Mesenchymal stem cell (in vitro differentiated cells and primary cell): ENCODE measurements around the gene FTL.

Source experiments
- DNase-seq: peaks from one replicate; pipeline ENCODE4 v3.0.0-alpha.2; 2013
- H2AFZ ChIP-seq: one replicate; pipeline ENCODE4 v1.6.1; 2013; ENCODE audit warnings: low read depth, mild to moderate bottlenecking, control low read depth, inconsistent platforms, low read length, moderate library complexity
- H2AK5ac ChIP-seq: 2 replicates; pipeline ENCODE4 v1.6.1; 2013; ENCODE audit warnings: low read length, moderate library complexity, mild to moderate bottlenecking, inconsistent platforms; ENCODE audit not compliant: severe bottlenecking
- H2BK120ac ChIP-seq: one replicate; pipeline ENCODE4 v1.6.1; 2013; ENCODE audit warnings: low read depth, mild to moderate bottlenecking, inconsistent platforms, low read length, moderate library complexity
- H2BK12ac ChIP-seq, 2 experiments: one replicate each; pipeline ENCODE4 v1.6.1; 2013; ENCODE audit warnings: inconsistent platforms in 2 of 2, low read length in 2 of 2, mild to moderate bottlenecking in 2 of 2, moderate library complexity in 2 of 2, control low read depth in 1 of 2
- H2BK15ac ChIP-seq: one replicate; pipeline ENCODE4 v1.6.1; 2013; ENCODE audit warnings: mild to moderate bottlenecking, low read depth, inconsistent platforms; ENCODE audit not compliant: poor library complexity, severe bottlenecking
- H2BK5ac ChIP-seq: 2 replicates; pipeline ENCODE4 v1.6.1; 2013; ENCODE audit warnings: low read depth, mild to moderate bottlenecking, low read length, control low read depth, inconsistent platforms; ENCODE audit not compliant: poor library complexity, severe bottlenecking
- H3K14ac ChIP-seq, 2 experiments: one replicate each; pipeline ENCODE4 v1.6.1; 2013; ENCODE audit warnings: inconsistent platforms in 2 of 2, low read length in 2 of 2, control low read depth in 1 of 2, mild to moderate bottlenecking in 1 of 2, moderate library complexity in 1 of 2
- H3K18ac ChIP-seq, 2 experiments: one replicate each; pipeline ENCODE4 v1.6.1; 2013; ENCODE audit warnings: inconsistent platforms in 2 of 2, low read length in 2 of 2, control low read depth in 1 of 2, low read depth in 1 of 2, mild to moderate bottlenecking in 1 of 2
- H3K23ac ChIP-seq, 2 experiments: one replicate each; pipeline ENCODE4 v1.6.1; 2013; ENCODE audit warnings: inconsistent platforms in 2 of 2, low read length in 2 of 2, mild to moderate bottlenecking in 2 of 2, moderate library complexity in 2 of 2, control low read depth in 1 of 2
- H3K27ac ChIP-seq: 2 replicates; pipeline ENCODE4 v1.5.1; 2013; ENCODE audit warnings: mild to moderate bottlenecking, moderate library complexity, low read length, control low read depth, inconsistent platforms; ENCODE audit not compliant: poor library complexity, severe bottlenecking
- H3K27me3 ChIP-seq, 2 experiments: 2 replicates each; pipeline versions ENCODE4 v1.6.1 to v1.7.0; 2013; ENCODE audit warnings: low read length in 2 of 2, mild to moderate bottlenecking in 2 of 2, moderate library complexity in 2 of 2, control low read depth in 1 of 2, inconsistent platforms in 1 of 2; ENCODE audit not compliant: control insufficient read depth in 1 of 2, insufficient read depth in 1 of 2
- H3K36me3 ChIP-seq, 2 experiments: 2 replicates each; pipeline versions ENCODE4 v1.6.1 to v1.7.0; 2013; ENCODE audit warnings: low read length in 2 of 2, control low read depth in 1 of 2, inconsistent platforms in 1 of 2, low read depth in 1 of 2, mild to moderate bottlenecking in 1 of 2; ENCODE audit not compliant: insufficient read depth in 2 of 2, control insufficient read depth in 1 of 2
- H3K4ac ChIP-seq, 2 experiments: one replicate each; pipeline ENCODE4 v1.6.1; 2013; ENCODE audit warnings: inconsistent platforms in 2 of 2, low read length in 2 of 2, mild to moderate bottlenecking in 2 of 2, moderate library complexity in 2 of 2, control low read depth in 1 of 2, low read depth in 1 of 2
- H3K4me1 ChIP-seq: 2 replicates; pipeline ENCODE4 v1.6.1; 2013; ENCODE audit warnings: low read depth, low read length, control low read depth; ENCODE audit not compliant: control insufficient read depth, insufficient read depth
- H3K4me2 ChIP-seq: 2 replicates; pipeline ENCODE4 v1.6.1; 2013; ENCODE audit warnings: low read length, mild to moderate bottlenecking, inconsistent platforms; ENCODE audit not compliant: poor library complexity, severe bottlenecking
- H3K4me3 ChIP-seq, 2 experiments: 2 replicates each; pipeline versions ENCODE4 v1.5.1 to v1.7.0; 2013; ENCODE audit warnings: low read length in 2 of 2, mild to moderate bottlenecking in 2 of 2, control low read depth in 1 of 2, low read depth in 1 of 2; ENCODE audit not compliant: insufficient read depth in 1 of 2
- H3K79me1 ChIP-seq: replicated peaks from 2 replicates; pipeline ENCODE4 v1.6.1; 2013; ENCODE audit warnings: mild to moderate bottlenecking, control low read depth, low read length, inconsistent platforms; ENCODE audit not compliant: poor library complexity, severe bottlenecking
- H3K9ac ChIP-seq: 2 replicates; pipeline ENCODE4 v1.7.0; 2013; ENCODE audit warnings: mild to moderate bottlenecking, low read length, moderate library complexity
- H3K9me3 ChIP-seq: 2 replicates; pipeline ENCODE4 v1.7.0; 2013; ENCODE audit warnings: mild to moderate bottlenecking, low read length; ENCODE audit not compliant: control insufficient read depth
- H4K8ac ChIP-seq: one replicate; pipeline ENCODE4 v1.6.1; 2013; ENCODE audit warnings: inconsistent platforms, mild to moderate bottlenecking, low read length, moderate library complexity
- H4K91ac ChIP-seq: one replicate; pipeline ENCODE4 v1.6.1; 2013; ENCODE audit warnings: mild to moderate bottlenecking, low read length, inconsistent platforms
- WGBS: methylation state at CpG from one replicate; pipeline ENCODE4 v1.1.7; 2013; ENCODE audit warnings: mixed read lengths; 5-methylcytosine and 5-hydroxymethylcytosine counted together

FTL gene

DNA sequence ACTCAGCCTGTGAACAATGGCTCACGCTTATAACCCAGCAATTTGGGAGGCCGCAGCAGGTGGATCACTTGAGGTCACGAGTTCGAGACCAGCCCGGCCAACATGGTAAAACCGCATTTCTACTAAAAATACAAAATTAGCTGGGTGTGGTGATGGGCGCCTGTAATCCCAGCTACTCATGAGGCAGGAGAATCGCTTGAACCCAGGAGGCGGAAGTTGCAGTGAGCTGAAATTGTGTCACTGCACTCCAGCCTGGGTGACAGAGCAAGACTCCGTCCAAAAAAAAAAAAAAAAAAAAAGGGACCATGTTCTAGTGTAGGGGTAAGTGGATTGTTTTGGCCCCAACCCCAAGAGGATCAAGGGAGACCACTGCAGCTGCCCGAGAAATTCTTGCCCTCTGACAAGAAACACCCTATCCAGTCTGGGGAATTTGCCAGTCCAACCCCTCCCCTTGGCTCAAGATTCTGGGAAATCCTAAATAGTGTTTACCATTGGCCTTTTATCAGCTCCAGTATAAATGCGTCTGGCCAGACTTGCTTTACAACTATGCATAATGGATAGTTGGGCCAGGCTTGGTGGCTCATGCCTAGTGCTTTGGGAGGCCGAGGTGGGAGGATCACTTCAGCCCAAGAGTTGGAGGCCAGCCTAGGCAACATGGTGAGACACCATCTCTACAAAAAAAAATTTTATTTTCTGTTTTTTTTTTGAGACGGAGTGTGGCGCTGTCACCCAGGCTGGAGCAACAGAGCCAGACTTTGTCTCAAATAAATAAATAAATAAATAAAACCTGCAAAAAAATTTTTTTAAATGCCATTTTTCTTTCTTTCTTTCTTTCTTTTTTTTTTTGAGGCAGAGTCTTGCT lies 36.7 kb upstream of the FTL start:
- H4K91ac ChIP-seq, result no peak overlapping the region
- no peak overlapping the region for H2AK5ac ChIP-seq
- no peak overlapping the region for H3K4me3 ChIP-seq
- no peak overlapping the region for H2BK5ac ChIP-seq
- no peaks in the 10 kb centered on the region for H3K36me3 ChIP-seq
- H3K23ac ChIP-seq, result no peak overlapping the region
- H2BK12ac ChIP-seq, result no peak overlapping the region
- H2BK15ac ChIP-seq, result no peak overlapping the region
- no peak overlapping the region for H2BK120ac ChIP-seq
- H3K14ac ChIP-seq, result no peak overlapping the region
- H3K27me3 ChIP-seq, result peaks cover 0 to 9% of the 10 kb centered on the region in 2 experiments
- H4K8ac ChIP-seq, result no peak overlapping the region
- no peak overlapping the region for H2AFZ ChIP-seq
- 94% methylated on average over 13 of the region's 15 CpGs for WGBS
- no peak overlapping the region for H3K4me2 ChIP-seq
- H3K4ac ChIP-seq, result no peak overlapping the region
- H3K27ac ChIP-seq, result no peak overlapping the region
- no peak overlapping the region for H3K9ac ChIP-seq
- H3K9me3 ChIP-seq, result no peaks in the 10 kb centered on the region
- H3K4me1 ChIP-seq, result peaks cover 9% of the 10 kb centered on the region
- no peaks in the 10 kb centered on the region for H3K79me1 ChIP-seq
- H3K18ac ChIP-seq, result no peak overlapping the region
- DNase-seq, result no peak

- no peaks in the 10 kb centered on the region for H3K36me3 ChIP-seq
- H2BK15ac ChIP-seq, result peak within 1 kb of the TSS; percentile 52
These were observed 31.7 kb upstream of the FTL start, which contains the start of gene DHDH for GRCh38 chr19:48933382-48933932. Gene DHDH, plus strand, starts transcription at chr19:48933699. Its CDS starts 23 bp downstream, at chr19:48933722.

GRCh38 chr19:48934837-48935236 lies 30.3 kb upstream of the FTL start:
- no peak overlapping the region for H3K18ac ChIP-seq
- H2BK120ac ChIP-seq, result no peak overlapping the region
- H3K4ac ChIP-seq, result no peak overlapping the region
- H3K9ac ChIP-seq, result no peak overlapping the region
- H3K27ac ChIP-seq, result no peak overlapping the region
- H3K4me3 ChIP-seq, result no peak overlapping the region
- no peak overlapping the region for H3K23ac ChIP-seq
- H2BK5ac ChIP-seq, result no peak overlapping the region
- WGBS, result 71% methylated on average over 19 of the region's 19 CpGs
- H2AK5ac ChIP-seq, result no peak overlapping the region
- peaks cover 8% of the 10 kb centered on the region for H3K4me1 ChIP-seq
- H3K27me3 ChIP-seq, result peaks cover 0 to 9% of the 10 kb centered on the region in 2 experiments
- no peak overlapping the region for H3K14ac ChIP-seq
- no peak overlapping the region for H2BK15ac ChIP-seq
- no peak overlapping the region for H2BK12ac ChIP-seq
- H2AFZ ChIP-seq, result no peak overlapping the region
- no peaks in the 10 kb centered on the region for H3K36me3 ChIP-seq
- H3K9me3 ChIP-seq, result no peaks in the 10 kb centered on the region
- H3K79me1 ChIP-seq, result no peaks in the 10 kb centered on the region
- no peak overlapping the region for H3K4me2 ChIP-seq
- H4K91ac ChIP-seq, result peak overlapping the region; percentile 22
- no peak overlapping the region for H4K8ac ChIP-seq
- DNase-seq, result no peak

More at GRCh38 chr19:48933382-48933932, 31.7 kb upstream of the FTL start, which contains the start of gene DHDH:
- H4K8ac ChIP-seq, result peak within 1 kb of the TSS; percentile 24
- H2AFZ ChIP-seq, result peak within 1 kb of the TSS; percentile 90
- no peak within 1 kb of the TSS for H4K91ac ChIP-seq
- DNase-seq, result peak; percentile 72
- no peak within 1 kb of the TSS for H3K23ac ChIP-seq
- peak within 1 kb of the TSS in 1 of 2 experiments; percentile 46 for H3K18ac ChIP-seq
- H2BK5ac ChIP-seq, result no peak within 1 kb of the TSS
- no peaks in the 10 kb centered on the region for H3K79me1 ChIP-seq
- H3K27me3 ChIP-seq, result peaks cover 0 to 9% of the 10 kb centered on the region in 2 experiments
- peak within 1 kb of the TSS; percentile 30 for H2BK120ac ChIP-seq
- H3K4me3 ChIP-seq, result peak within 1 kb of the TSS; percentile 61 to 80
- peak within 1 kb of the TSS in 1 of 2 experiments; percentile 78 for H3K14ac ChIP-seq
- peaks cover 8% of the 10 kb centered on the region for H3K4me1 ChIP-seq
- H2BK12ac ChIP-seq, result no peak within 1 kb of the TSS
- H3K4me2 ChIP-seq, result peak within 1 kb of the TSS; percentile 82
- H2AK5ac ChIP-seq, result no peak within 1 kb of the TSS
- H3K4ac ChIP-seq, result no peak within 1 kb of the TSS
- 2% methylated on average over 35 of the region's 43 CpGs for WGBS
- peak within 1 kb of the TSS; percentile 67 for H3K9ac ChIP-seq
- H3K9me3 ChIP-seq, result no peaks in the 10 kb centered on the region
- H3K27ac ChIP-seq, result no peak within 1 kb of the TSS

- no peak overlapping the region for H4K91ac ChIP-seq
- no peak overlapping the region for H2BK15ac ChIP-seq
These were observed 29.2 kb upstream of the FTL start for GRCh38 chr19:48935864-48936263.

More at GRCh38 chr19:48935864-48936263, 29.2 kb upstream of the FTL start:
- no peak for DNase-seq
- WGBS, result 97% methylated on average over 25 of the region's 25 CpGs
- Histone ChIP-seq H2AK5ac (no peak overlapping the region), H3K36me3 (no peaks in the 10 kb centered on the region), H3K14ac (no peak overlapping the region), H2AFZ (no peak overlapping the region), H2BK120ac (no peak overlapping the region), H3K4me2 (no peak overlapping the region), H3K4me1 (peaks cover 8% of the 10 kb centered on the region), H3K4ac (no peak overlapping the region), H3K4me3 (no peak overlapping the region), H3K27ac (no peak overlapping the region), H3K18ac (no peak overlapping the region), H2BK5ac (no peak overlapping the region), H3K9me3 (peaks cover 1% of the 10 kb centered on the region), H3K27me3 (peaks cover 0 to 9% of the 10 kb centered on the region in 2 experiments), H3K79me1 (no peaks in the 10 kb centered on the region), H3K23ac (no peak overlapping the region), H2BK12ac (no peak overlapping the region), H3K9ac (no peak overlapping the region), H4K8ac (no peak overlapping the region)
